Limb (tissue), 2 donors: ENCODE measurements around the gene EFCAB12.
"Not testable (repeated sequence)": the region's sequence is repeated elsewhere in the genome, so short reads cannot be mapped to it uniquely, and the experiment has no call there.

ENCODE experiments used
- DNase-seq, 2 donors: peaks; one replicate each; pipeline ENCODE4 v3.0.0-alpha.2; 2016; ENCODE audit errors: extremely low spot score in 2 of 2

Gene EFCAB12

DNA sequence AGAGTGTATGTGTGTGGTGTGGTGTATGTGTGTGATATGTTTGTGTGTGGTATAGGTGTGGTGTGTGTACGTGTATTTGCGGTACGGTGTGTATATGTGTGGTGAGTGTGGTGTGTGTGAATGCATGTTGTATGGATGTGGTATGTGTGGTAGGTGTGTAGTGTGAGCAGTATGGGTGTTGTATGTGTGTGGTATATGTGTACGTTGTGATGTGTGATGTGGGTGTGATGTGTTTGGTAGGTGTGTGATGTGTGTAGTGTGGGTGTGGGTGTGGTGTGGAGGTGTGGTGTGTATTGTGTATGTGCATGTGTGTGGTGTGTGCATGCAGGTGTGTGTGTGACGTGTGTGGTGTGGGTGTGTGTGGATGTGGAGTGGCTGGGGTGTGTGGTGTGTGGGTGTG lies 58.7 kb downstream of the EFCAB12 start:
- no peak for DNase-seq

GRCh38 chr3:129367821-129368220 lies 60.6 kb downstream of the EFCAB12 start:
- no peak for DNase-seq

DNA sequence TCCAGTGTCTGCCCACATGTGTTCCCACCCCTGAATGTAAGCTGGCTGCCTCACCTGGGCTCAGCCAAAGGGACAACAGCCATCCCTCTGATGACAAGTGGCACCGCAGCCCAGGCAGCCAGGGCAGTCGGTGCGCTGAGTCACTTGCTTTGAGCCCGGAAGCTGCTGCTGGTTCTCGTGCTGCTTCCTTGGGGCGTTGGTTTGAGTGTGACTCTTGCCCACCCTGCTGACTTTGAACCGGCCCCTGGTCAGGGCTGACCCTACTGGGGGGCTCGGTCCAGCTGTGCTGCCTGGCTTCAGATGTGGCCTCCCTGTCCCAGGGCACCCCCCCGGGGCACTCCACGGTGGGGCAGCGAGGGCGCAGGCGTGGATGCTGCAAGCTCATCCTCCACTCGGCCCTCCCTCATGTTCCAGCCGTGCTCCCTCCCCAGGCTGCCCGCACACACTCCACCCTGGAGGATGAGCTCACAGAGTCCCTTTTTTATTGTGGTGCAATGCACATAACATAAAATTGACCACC lies 62.1 kb downstream of the EFCAB12 start:
- DNase-seq: no peak

DNA sequence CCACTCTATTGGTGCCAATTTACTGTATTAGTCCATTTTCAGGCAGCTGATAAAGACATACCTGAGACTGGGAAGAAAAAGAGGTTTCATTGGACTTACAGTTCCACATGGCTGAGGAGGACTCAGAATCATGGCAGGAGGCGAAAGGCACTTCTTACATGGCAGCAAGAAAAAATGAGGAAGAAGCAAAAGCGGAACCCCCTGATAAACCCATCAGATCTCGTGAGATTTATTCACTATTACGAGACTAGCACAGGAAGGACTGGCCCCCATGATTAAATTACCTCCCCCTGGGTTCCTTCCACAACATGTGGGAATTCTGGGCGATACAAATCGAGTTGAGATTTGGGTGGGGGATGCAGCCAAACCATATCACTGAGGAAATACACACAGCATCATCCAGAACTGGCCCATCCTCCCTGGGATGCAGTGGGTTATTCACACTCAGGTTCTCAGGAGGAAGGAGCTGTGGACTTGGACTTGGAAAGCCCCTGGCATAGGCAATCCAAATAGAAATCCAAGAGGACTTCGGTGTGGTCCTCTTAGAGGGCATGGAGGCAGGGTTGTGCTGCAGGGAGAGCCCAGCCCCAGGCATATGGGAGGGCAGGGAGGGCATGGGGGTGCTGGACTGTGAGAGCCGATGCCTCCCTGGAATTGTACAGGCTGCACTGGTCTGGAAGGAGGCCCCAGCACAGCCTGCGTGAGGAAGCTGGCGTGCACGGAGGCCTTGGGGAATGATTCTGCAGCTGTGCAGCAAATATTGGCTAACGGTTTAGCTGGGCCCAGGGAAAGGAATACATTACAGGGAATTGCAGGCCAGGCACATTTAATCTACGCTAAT lies 62.9 kb downstream of the EFCAB12 start:
- peak in 1 of 2 donors; percentile 14 for DNase-seq

DNA sequence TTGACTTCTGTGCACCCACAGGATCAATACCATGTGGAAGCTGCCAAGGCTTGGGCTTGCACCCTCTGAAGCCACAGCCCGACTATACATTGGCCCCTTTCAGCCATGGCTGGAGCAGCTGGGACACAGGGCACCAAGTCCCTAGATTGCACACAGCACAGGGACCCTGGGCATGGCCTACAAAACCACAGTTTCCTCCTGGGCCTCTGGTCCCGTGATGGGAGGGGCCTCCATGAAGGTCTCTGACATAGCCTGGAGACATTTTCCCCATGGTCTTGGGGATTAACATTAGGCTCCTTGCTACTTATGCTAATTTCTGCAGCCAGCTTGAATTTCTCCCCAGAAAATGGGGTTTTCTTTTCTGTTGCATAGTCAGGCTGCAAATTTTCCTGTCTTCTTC lies 63.6 kb downstream of the EFCAB12 start:
- not testable (repeated sequence) for DNase-seq

DNA sequence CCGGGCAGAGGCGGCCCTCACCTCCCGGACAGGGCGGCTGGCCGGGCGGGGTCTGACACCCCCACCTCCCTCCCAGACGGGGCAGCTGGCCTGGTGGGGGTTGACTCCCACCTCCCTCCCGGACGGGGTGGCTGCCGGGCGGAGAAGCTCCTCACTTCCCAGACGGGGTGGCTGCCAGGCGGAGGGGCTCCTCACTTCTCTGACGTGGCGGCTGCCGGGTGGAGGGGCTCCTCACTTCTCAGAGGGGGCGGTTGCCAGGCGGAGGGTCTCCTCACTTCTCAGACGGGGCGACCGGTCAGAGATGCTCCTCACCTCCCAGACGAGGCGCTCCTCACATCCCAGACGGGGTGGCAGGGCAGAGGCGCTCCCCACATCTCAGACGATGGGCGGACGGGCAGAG lies 65.1 kb downstream of the EFCAB12 start:
- not testable (repeated sequence) for DNase-seq

DNA sequence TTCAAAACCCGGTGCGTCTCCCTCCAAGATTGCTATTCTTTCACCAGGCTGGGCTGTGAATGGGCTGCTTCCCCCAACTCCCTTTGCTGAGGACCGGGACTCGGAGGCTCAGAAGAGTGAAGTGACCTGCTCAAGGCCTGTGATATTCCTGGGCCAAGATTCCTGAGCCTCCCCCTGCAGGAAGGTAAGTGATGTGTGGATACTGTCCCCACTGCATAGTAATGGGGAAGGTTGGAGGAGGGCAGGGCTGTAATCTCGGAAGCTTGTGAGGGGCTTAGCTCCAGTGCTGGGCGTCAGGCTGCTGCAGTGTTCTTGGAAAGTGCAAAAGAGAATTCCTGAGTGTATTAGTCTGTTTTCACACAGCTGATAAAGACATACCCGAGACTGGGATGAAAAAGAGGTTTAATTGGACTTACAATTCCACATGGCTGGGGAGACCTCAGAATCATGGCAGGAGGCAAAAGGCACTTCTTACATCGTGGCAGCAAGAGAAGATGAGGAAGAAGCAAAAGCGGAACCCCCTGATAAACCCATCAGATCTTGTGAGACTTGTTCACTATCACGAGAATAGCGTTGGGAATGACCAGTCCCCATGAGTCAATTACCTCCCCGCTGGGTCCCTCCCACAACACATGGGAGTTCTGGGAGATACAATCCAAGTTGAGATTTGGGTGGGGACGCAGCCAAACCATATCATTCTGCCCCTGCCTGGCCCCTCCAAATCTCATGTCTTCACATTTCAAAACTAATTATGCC lies 67.6 kb downstream of the EFCAB12 start:
- DNase-seq: no peak

DNA sequence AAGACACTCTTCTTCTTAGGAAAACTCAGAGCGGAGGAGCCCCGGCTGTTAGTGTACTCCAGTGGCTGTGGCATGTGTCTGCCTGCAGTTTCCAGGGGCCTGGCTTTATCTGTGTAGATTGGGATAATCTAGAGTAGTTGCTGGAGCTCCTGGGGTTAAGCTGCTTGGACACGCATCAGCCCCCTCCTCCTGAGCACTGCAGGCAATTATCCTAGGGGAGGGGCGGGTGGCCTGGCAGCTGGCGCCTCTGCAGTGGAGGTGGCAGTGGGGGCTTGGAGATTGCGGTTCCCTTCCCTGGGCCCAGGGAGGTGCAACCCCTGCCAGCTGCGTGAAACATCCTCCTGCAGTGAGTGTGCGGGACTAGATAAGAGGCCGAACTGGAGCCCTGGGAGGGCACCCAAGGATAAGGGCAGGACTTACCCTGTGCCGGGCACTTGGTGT lies 68.2 kb downstream of the EFCAB12 start:
- DNase-seq: no peak

DNA sequence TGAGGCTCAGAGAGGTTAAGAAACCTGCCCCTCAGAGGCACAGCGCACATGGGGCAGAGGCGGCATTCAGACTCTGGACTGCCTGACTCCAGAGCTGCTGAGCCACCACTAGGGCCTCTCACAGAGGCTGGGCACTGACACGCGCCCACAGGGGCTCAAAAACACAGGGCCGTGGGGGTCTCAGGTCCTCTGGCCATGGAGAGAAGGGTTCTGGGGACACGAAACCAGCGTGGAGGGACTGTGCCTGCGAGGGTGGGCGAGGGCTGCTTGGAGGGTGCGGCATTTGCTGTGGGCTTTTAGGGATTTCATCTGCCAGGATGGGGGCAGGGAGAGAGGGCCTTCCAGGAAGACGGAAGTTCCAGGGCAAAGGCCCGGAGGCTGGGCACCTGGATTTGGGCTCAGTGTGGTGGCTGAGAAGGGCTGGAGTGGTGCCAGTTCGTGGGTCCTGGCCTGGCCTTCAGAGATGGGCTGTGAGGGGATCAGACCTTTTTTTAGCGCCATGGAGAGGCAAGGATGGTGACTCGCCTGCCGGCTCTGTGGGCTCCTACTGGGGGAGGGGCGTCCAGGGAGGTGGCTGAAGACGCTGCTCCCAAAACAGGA lies 69.6 kb downstream of the EFCAB12 start:
- DNase-seq: no peak

DNA sequence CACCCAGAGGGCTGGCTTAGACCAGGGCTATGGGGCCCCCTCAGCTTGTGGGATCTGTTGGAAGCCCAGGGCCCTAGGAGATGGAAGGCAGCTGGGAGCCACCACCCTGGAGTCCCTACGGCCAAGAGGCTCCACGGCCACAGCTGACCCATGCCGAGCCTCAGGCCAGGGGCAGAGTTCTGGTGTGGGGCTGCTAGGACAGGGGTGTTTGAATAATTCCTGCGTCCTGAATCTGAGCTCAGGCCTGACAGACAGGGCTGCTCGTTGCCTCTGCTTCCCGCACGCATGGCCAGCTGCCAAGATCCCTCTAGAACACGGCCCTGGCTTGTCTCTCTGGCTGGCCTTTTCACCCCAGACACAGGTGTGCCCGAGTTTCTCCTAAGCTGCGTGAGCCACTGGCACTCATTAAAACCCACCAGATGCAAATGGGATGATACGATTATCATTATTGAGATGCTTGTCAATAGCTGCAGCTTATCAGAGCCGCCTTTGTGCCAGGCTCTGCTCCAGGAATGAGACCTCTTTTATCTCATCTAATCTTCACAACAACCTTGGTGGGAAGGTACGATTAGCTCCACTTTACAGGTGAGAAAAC lies 70.2 kb downstream of the EFCAB12 start:
- DNase-seq: no peak

DNA sequence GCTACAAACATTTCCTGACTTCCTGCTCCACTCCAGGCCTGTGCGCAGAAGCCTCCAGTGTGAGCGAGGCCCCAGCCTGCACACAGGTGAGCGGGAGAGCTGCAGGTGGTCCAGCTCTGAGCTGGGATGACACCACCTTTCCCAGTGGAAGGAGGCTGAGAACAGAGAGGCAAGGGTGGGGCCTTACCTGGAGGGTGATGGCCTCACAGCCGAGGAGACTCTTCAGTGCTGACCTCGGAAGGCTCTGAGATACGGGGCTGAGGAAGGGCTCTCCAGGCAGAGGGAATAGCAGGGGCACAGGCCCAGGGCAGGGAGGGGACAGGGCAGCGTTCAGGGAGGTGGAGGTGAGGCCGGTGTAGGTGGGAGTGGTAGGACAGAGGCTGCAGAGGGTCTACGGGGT lies 70.8 kb downstream of the EFCAB12 start:
- no peak for DNase-seq

DNA sequence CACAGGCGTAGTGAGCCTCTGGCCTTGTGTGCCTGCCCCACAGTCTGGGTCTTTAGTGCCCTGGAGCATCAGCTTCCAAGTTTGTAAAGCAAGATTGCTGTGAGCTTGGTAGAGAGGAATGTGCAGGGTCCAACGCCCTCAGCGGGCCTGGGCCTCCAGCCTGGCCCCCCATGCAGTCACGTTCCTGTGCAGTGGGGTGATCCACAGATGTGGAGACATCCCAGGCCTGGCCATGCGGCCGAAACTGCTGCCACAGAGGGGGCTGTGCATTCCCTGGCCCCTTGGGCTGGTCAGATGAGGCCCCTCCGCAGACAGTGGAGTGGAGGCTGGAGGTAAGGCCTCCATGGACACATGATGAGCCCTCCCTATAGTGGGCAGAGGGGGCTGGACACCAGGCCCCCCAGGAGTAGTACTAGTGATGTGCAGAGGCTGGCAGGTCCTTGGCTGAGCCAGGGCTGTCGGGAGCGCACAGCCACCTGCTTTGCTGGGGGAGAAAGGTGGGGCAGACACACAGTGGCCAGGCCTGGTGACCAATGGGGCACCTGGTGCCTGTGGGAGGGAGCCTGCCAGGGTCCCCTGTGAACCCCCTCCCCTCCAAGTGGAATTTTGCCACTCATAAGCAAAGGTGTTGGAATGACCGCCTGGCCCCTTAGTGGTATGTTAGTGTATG lies 71.5 kb downstream of the EFCAB12 start:
- no peak for DNase-seq

DNA sequence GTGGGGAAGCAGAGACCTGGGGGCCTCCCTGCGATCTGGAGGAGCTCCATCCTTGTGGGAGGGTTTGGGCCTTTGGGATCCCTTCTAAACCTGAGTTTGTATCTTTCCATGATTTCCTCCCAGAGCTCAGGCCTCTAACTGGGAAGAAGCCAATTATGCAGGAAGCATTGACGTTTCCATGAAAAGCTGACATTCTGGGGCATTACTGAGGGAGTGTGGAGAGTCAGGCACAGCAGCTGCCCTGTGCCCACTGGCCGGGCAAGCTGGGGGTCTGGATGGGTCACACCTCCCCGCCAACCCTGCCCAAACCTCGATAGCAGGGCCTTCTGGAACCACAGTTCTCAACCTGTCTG lies 74.9 kb downstream of the EFCAB12 start:
- no peak for DNase-seq

DNA sequence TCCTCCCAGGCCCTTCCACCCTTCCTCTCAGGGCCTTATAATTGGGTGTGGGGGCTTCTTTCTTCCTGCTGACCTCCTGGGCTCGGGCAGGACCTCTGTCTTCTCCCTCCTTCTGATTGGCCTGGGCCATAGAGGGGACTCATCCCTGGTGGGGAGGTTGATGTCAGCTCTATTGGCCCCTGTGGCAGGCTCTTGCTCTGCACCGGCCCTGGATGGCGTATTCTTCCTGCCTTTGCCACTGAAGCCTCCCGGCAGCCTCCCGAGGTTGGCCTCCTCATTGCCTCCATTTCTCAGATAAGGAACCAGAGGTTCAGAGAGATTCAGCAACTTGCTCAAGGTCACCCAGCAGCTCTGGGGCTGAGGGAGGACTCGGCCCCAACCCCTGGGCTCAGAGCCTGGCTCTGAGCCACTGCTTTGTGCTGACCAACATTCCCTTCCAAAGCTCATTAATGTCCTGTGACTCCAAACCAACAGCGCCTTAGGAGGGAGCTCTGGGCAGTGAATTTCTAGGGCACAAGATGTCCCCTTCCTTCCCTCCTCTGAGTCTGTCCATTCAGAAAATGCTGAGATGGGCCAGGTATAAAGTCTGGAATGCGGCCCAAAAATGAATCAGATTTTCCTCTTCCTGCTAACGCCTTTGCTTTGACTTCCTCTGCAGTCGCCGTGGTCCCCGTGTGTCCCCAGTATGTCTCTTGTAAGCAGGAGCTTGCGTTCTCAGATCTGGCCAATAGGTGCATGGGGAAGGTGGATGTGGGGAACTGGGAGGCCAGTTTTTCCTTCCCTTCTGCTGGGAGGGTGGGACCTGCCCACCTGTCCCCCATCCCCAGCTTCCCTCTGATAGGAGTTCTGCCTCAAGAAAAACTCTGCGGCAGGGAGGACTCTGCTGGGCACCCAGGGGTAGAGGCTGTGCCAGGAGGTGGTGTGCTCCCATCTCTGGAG lies 75.5 kb downstream of the EFCAB12 start:
- no peak for DNase-seq

- no peak for DNase-seq
These were observed 76.4 kb downstream of the EFCAB12 start for GRCh38 chr3:129352045-129352444.
